ENCODE results near the gene OXNAD1.

GRCh38 chr3:16255726-16256125, 9.3 kb upstream of the OXNAD1 start:
- TF ChIP-seq EZH2 (IDR thresholded peaks at IDR 0.05; ENCODE audit: insufficient read depth, poor library complexity, severe bottlenecking) (no peak), EZH2phosphoT487 (IDR thresholded peaks at IDR 0.05; ENCODE audit: insufficient read depth, low read depth) (no peak)

Measured in GM23248 (cell line).